Measurements from ENCODE around the gene MRPL42. TPM values are rescaled to one million over a fixed set of nuclear protein-coding genes. Genes with fewer than 3 reads are reported as not detected.

MRPL42 gene
- total and polyA plus RNA-seq, 2 donors from 2014 or later: 57.6 to 66.7 TPM

- no peak for DNase-seq
- FAIRE-seq: no peak
- Histone ChIP-seq H3K27me3 (ENCODE audit: control insufficient read depth, insufficient read depth, low read length) (no peaks in the 10 kb centered on the region), H3K4me1 (ENCODE audit: control insufficient read depth in 2 of 3, insufficient read depth in 2 of 3, low read depth in 1 of 3, low read length in 3 of 3) (no peaks in the 10 kb centered on the region), H3K9ac (ENCODE audit: low read length in 3 of 3) (no peak overlapping the region), H3K9me3 (ENCODE audit: control insufficient read depth in 2 of 3, insufficient read depth in 1 of 3, low read length in 3 of 3) (no peaks in the 10 kb centered on the region), H3K36me3 (ENCODE audit: control insufficient read depth in 2 of 3, insufficient read depth in 3 of 3, low read length in 3 of 3) (no peaks in the 10 kb centered on the region), H3K27ac (ENCODE audit: low read depth in 2 of 2, low read length in 2 of 2) (no peak overlapping the region), H3K4me3 (ENCODE audit: low read length in 3 of 3) (no peak overlapping the region)
- intact Hi-C loops (cut with DNase I): no loop called here
- TF ChIP-seq CTCF (IDR thresholded peaks at IDR 0.05; ENCODE audit: borderline replicate concordance, extremely low read depth, insufficient read depth): no peak
Measured at GRCh38 chr12:93451423-93452158, 15.7 kb upstream of the MRPL42 start.

GRCh38 chr12:93453633-93454032 is 13.7 kb upstream of the MRPL42 start:
- FAIRE-seq (no peak), DNase-seq (no peak)
- TF ChIP-seq CTCF (IDR thresholded peaks at IDR 0.05; ENCODE audit: borderline replicate concordance, extremely low read depth, insufficient read depth): no peak
- intact Hi-C loops (cut with DNase I): no loop called here
- no peaks in the 10 kb centered on the region for H3K4me1 ChIP-seq (ENCODE audit: control insufficient read depth in 2 of 3, insufficient read depth in 2 of 3, low read depth in 1 of 3, low read length in 3 of 3)
- no peaks in the 10 kb centered on the region for H3K36me3 ChIP-seq (ENCODE audit: control insufficient read depth in 2 of 3, insufficient read depth in 3 of 3, low read length in 3 of 3)
- no peaks in the 10 kb centered on the region for H3K9me3 ChIP-seq (ENCODE audit: control insufficient read depth in 2 of 3, insufficient read depth in 1 of 3, low read length in 3 of 3)
- no peaks in the 10 kb centered on the region for H3K27me3 ChIP-seq (ENCODE audit: control insufficient read depth, insufficient read depth, low read length)
- H3K4me3 ChIP-seq (ENCODE audit: low read length in 3 of 3): no peak overlapping the region
- H3K27ac ChIP-seq (ENCODE audit: low read depth in 2 of 2, low read length in 2 of 2): no peak overlapping the region
- H3K9ac ChIP-seq (ENCODE audit: low read length in 3 of 3): no peak overlapping the region

- H3K36me3 ChIP-seq (ENCODE audit: control insufficient read depth in 2 of 3, insufficient read depth in 3 of 3, low read length in 3 of 3): no peaks in the 10 kb centered on the region
- H3K4me1 ChIP-seq (ENCODE audit: control insufficient read depth in 2 of 3, insufficient read depth in 2 of 3, low read depth in 1 of 3, low read length in 3 of 3): no peaks in the 10 kb centered on the region
- intact Hi-C loops (cut with DNase I): no loop called here
- H3K4me3 ChIP-seq (ENCODE audit: low read length in 3 of 3): no peak overlapping the region
- H3K27me3 ChIP-seq (ENCODE audit: control insufficient read depth, insufficient read depth, low read length): no peaks in the 10 kb centered on the region
- no peak for FAIRE-seq
- no peaks in the 10 kb centered on the region for H3K9me3 ChIP-seq (ENCODE audit: control insufficient read depth in 2 of 3, insufficient read depth in 1 of 3, low read length in 3 of 3)
- TF ChIP-seq CTCF (IDR thresholded peaks at IDR 0.05; ENCODE audit: borderline replicate concordance, extremely low read depth, insufficient read depth): no peak
- no peak overlapping the region for H3K27ac ChIP-seq (ENCODE audit: low read depth in 2 of 2, low read length in 2 of 2)
- H3K9ac ChIP-seq (ENCODE audit: low read length in 3 of 3): no peak overlapping the region
- no peak for DNase-seq
Measured at GRCh38 chr12:93456077-93456476, 11.2 kb upstream of the MRPL42 start.

- intact Hi-C loops (cut with DNase I): no loop called here
- Histone ChIP-seq H3K9ac (ENCODE audit: low read length in 3 of 3) (no peak overlapping the region), H3K36me3 (ENCODE audit: control insufficient read depth in 2 of 3, insufficient read depth in 3 of 3, low read length in 3 of 3) (no peaks in the 10 kb centered on the region), H3K27ac (ENCODE audit: low read depth in 2 of 2, low read length in 2 of 2) (no peak overlapping the region), H3K9me3 (ENCODE audit: control insufficient read depth in 2 of 3, insufficient read depth in 1 of 3, low read length in 3 of 3) (no peaks in the 10 kb centered on the region), H3K4me1 (ENCODE audit: control insufficient read depth in 2 of 3, insufficient read depth in 2 of 3, low read depth in 1 of 3, low read length in 3 of 3) (no peaks in the 10 kb centered on the region), H3K4me3 (ENCODE audit: low read length in 3 of 3) (no peak overlapping the region), H3K27me3 (ENCODE audit: control insufficient read depth, insufficient read depth, low read length) (no peaks in the 10 kb centered on the region)
- no peak for TF ChIP-seq CTCF (IDR thresholded peaks at IDR 0.05; ENCODE audit: borderline replicate concordance, extremely low read depth, insufficient read depth)
- FAIRE-seq: no peak
- DNase-seq: no peak
Measured at GRCh38 chr12:93459097-93459496, 8.2 kb upstream of the MRPL42 start.
